GM18951 (cell line): Measurements from ENCODE around the gene ASCL2.

Source experiments
- POLR2A ChIP-seq: IDR thresholded peaks from 4 replicates; pipeline ENCODE4 v1.6.1; 2011; ENCODE audit warnings: mild to moderate bottlenecking; ENCODE audit not compliant: insufficient read length, insufficient read depth; ENCODE audit errors: extremely low read depth
- in situ Hi-C: fragments of 300-500 bp; cut with MboI; formaldehyde crosslinking; loops from one replicate; pipeline ENCODE4 v1.12.0; 2022; ENCODE audit warnings: low sequenced_read_pairs, mixed read lengths, inconsistent platforms; ENCODE audit not compliant: unreplicated experiment

Gene ASCL2

DNA sequence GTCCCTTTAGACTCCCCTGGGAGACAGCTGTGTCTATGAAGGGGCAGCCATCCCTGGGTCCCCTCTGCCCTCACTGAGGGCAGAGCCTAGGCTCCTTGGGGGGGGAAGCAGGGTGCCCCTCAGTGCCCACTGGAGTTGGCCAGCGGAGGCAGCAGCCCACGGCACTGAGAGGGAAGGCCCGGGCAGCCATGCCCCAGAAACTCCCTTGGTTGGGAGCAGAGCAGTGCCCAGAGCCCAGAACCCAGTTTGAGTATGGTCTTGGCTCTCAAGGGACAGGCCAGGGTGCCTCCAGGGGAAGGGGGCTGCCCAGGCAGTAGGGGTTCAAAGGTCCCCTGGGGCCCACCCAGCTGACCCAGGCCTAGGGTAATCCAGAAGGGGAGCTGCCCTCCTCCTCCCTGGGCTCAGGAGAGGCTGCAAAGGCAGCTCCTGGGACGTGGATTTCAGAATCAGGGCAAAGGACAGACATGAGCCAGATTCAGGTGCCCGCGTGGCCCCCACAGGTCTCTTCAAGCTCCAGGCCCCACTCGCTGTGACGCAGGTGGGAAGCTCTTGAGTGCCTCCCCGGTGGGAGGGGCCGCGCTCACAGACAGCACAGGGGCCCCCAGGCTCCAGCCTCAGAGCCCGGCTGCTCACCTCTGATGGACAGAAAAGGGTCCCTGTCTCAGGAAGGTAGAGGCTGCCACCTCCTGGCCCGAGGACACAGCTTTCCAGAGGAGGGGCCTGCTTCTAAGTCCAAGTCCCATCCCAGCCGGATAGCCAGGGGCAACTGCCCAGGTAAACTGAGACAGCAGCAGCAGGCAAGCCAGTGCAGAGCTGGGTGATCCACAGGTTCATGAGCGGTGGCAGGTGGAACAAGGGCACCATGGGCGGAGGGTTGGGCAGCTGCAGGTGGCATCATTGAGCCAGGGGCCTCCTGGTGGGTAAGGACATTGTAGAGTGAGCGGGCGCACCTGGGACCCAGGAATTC lies 28.7 kb upstream of the ASCL2 start:
- in situ Hi-C loops: no loop called here
- TF ChIP-seq POLR2A: no peak

DNA sequence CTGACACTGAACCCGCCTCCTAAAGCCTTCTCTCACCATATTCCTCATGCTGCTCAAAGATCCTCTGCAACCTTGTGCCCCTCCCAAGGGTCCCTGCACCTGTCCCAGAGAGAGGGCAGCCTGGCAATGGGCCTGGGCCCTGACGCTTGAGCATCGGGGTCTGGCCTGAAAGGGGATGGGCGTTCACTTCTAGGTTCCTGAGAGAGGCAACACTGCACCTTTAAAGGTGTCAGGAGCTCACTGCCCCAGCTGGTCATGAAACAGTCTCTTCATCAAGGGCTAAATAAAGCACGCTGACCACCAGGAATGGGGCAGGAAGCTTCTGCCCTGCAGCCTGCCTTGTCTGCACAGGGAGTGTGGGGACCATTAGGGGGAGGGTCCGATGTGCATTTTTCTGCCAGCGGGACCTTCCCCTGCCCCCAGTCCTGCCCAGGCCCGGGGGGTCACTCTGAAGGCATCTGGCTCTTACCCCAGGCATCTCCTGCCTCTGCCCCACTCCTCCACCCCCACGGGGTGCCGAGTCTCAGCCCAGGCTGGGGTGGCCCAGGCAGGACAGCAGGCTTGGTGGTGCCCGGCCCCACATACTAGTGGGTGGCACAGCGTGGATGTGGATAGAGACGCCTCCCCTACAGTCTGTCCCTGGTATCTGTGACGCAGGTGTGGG lies 27.9 kb upstream of the ASCL2 start:
- TF ChIP-seq POLR2A: no peak
- in situ Hi-C loops: no loop called here

DNA sequence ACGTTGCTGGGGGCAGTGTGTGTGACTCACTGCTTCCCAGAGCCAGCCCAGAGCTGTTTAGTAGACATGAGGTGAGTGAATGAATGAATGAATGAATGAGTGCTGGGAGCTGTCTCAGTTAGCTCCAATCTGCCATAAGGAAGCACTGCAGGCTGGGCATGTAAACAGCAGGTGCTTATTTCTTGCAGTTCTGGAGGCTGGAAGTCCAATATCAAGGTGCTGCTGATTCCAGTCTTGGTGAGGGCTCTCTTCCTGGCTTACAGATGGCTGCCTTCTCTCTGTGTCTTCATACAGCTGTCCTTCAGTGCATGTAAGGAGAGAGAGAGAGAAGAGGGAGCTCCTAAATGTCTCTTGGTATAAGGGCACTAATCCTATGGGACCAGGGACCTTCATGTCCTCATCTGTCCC lies 27.2 kb upstream of the ASCL2 start:
- no peak for TF ChIP-seq POLR2A
- in situ Hi-C loops: no loop called here

DNA sequence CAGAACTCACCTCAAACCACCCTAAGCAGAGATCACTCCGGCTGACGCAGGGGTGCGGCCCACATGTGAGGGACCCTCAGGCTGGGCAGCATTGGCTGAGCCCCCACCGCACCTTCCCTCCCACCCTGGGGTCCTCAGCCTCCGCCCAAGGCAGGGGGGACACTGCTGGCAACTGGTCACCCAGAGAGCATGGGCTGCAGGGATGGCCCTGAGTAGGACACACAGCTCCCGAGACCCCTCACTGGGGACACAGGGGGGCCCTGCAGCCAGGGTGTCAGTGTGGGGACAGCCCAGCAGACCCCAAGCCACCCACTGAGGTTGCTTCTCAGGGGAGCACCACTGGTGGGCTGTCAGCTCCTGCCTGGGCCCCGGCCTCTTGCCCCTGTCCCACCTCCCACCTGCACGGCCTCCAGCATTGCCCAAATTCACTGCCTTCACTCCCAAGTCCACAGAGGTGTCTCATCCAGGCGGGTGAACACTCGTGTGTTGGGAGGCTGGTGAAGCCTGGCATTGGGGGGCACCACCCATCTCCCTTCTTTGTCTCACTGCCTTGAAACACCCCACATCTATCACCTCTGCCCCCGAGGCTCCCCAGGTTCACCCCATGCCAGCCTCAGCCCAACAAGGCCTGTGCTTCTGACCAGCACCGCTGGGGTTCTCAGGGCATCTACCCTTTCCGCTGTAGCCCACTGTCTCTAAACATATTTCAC lies 26.7 kb upstream of the ASCL2 start:
- in situ Hi-C loops: no loop called here
- no peak for TF ChIP-seq POLR2A

GRCh38 chr11:2295971-2296912 lies 25.9 kb upstream of the ASCL2 start:
- in situ Hi-C loops: no loop called here

DNA sequence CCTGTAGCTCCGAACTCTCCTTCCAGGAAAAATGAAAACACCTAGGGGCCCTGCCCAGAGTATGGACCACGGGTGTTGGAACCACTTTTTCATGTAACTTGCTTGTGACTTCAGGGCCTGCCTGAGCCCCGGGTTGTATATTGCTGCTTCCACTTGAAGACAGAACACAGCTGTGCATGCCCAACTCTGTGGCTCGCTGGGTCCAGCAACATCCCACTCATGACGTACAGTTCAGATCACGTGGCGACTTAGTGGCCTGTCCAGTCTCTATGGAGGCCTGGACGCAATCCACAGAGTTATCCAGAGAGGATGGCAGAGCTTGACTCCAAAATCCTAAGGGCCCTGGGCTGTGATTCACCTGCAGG lies 24.5 kb upstream of the ASCL2 start:
- no peak for TF ChIP-seq POLR2A
- in situ Hi-C loops: no loop called here

More at GRCh38 chr11:2295971-2296912, 25.9 kb upstream of the ASCL2 start:
- TF ChIP-seq POLR2A: no peak

GRCh38 chr11:2293984-2294925 lies 23.9 kb upstream of the ASCL2 start:
- in situ Hi-C loops: no loop called here
- no peak for TF ChIP-seq POLR2A

- TF ChIP-seq POLR2A: no peak
- in situ Hi-C loops: no loop called here
Observed at GRCh38 chr11:2293531-2293971, 23.2 kb upstream of the ASCL2 start.

DNA sequence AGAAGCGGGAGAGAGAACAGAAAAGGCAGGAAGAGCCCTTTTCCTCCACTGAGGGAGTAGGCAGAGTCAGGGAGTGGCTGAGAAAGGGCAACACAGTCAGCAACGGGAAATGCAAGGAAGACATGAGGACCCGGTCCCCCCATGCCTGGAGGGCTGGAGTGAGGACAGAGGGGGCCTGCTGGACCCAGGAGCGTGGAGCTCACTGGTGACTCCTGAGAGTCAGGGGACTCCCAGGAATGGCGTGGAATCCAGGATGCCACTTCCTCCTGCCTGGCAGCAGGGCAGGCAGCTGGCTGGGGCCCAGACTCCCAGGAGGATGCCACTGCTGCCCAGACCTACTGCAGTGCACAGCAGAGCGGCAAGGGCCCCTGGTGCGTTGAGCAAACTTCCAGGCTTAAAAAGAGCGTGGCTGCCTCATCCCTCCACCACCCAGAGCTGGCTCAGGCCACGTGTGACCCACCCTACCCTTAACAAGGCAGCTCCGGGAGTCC lies 20.0 kb upstream of the ASCL2 start:
- TF ChIP-seq POLR2A: no peak
- in situ Hi-C loops: no loop called here

GRCh38 chr11:2289859-2290258 lies 19.5 kb upstream of the ASCL2 start:
- in situ Hi-C loops: no loop called here
- TF ChIP-seq POLR2A: no peak

- in situ Hi-C loops: no loop called here
- no peak for TF ChIP-seq POLR2A
Observed at GRCh38 chr11:2289350-2289749, 19.0 kb upstream of the ASCL2 start.
